H1 (cell line): ENCODE results near the gene KDM1A. TPM values are rescaled to one million over a fixed set of nuclear protein-coding genes. Genes with fewer than 3 reads are reported as not detected.

Source experiments
- CTCF ChIA-PET: fragments of 300-600 bp; sonication (Branson Sonifier 250); formaldehyde crosslinking; loops from one replicate; lab custom pipeline; 2021; ENCODE audit not compliant: partially characterized antibody; lab: Charles Lee
- POLR2A ChIA-PET: fragments of 300-600 bp; sonication (Branson Sonifier 250); formaldehyde crosslinking; loops from one replicate; lab custom pipeline; 2021; ENCODE audit warnings: inconsistent platforms; ENCODE audit not compliant: partially characterized antibody; lab: Charles Lee
- DNase-seq, 2 experiments: peaks; one replicate each; pipeline versions ENCODE4 v3.0.0 to v3.0.0-alpha.2; 2010 to 2022; ENCODE audit warnings: low spot score in 2 of 2, low read depth in 1 of 2, mixed read lengths in 1 of 2
- FAIRE-seq: peaks from 2 replicates; lab custom pipeline; 2011; peaks lifted over from hg19 to GRCh38; lab: Jason Lieb, UNC
- H2AFZ ChIP-seq: 2 replicates; pipeline ENCODE4 v1.8.1; 2012; ENCODE audit warnings: low read length, inconsistent platforms
- H2AK5ac ChIP-seq: 2 replicates; pipeline ENCODE4 v1.6.1; 2013; ENCODE audit warnings: low read depth, low read length
- H2BK120ac ChIP-seq: replicated peaks from 2 replicates; pipeline ENCODE3; 2013; ENCODE audit warnings: low read depth, low read length, inconsistent platforms
- H2BK12ac ChIP-seq: 2 replicates; pipeline ENCODE4 v1.6.1; 2013; ENCODE audit warnings: low read depth, low read length
- H2BK15ac ChIP-seq: 2 replicates; pipeline ENCODE4 v1.6.1; 2013; ENCODE audit warnings: low read length
- H2BK20ac ChIP-seq: 2 replicates; pipeline ENCODE4 v1.6.1; 2013; ENCODE audit warnings: low read length
- H2BK5ac ChIP-seq: 2 replicates; pipeline ENCODE4 v1.6.1; 2013; ENCODE audit warnings: low read depth, low read length
- H3K14ac ChIP-seq: 2 replicates; pipeline ENCODE4 v1.6.1; 2013; ENCODE audit warnings: inconsistent platforms; ENCODE audit not compliant: insufficient read length
- H3K18ac ChIP-seq: 2 replicates; pipeline ENCODE4 v1.6.1; 2013; ENCODE audit warnings: low read length; ENCODE audit errors: extremely low read depth
- H3K23ac ChIP-seq: 2 replicates; pipeline ENCODE4 v1.6.1; 2013; ENCODE audit warnings: inconsistent platforms; ENCODE audit not compliant: insufficient read length
- H3K23me2 ChIP-seq: 2 replicates; pipeline ENCODE4 v1.6.1; 2013; ENCODE audit warnings: low read depth, low read length
- H3K27ac ChIP-seq: 2 replicates; pipeline ENCODE4 v1.6.1; 2011; ENCODE audit warnings: low read depth, low read length, inconsistent platforms
- H3K27me3 ChIP-seq, 4 experiments: replicated peaks in 1 of 4; 1 replicate in 1 of 4; 2 replicates in 3 of 4; pipeline versions ENCODE4 v1.6.1 to v1.8.1; 2011 to 2013; ENCODE audit warnings: low read length in 3 of 4, mild to moderate bottlenecking in 3 of 4, inconsistent platforms in 2 of 4, mixed read lengths in 2 of 4, moderate library complexity in 1 of 4; ENCODE audit not compliant: control insufficient read depth in 3 of 4, insufficient read depth in 3 of 4; ENCODE audit errors: extremely low read depth in 1 of 4
- H3K36me3 ChIP-seq, 4 experiments: 2 replicates each; pipeline versions ENCODE4 v1.6.1 to v1.8.1; 2011 to 2013; ENCODE audit warnings: mild to moderate bottlenecking in 4 of 4, low read length in 3 of 4, moderate library complexity in 2 of 4, control low read depth in 1 of 4, inconsistent platforms in 1 of 4; ENCODE audit not compliant: insufficient read depth in 4 of 4, control insufficient read depth in 2 of 4
- H3K4ac ChIP-seq: replicated peaks from 2 replicates; pipeline ENCODE3; 2013; ENCODE audit warnings: low read length, low read depth, mixed read lengths, inconsistent platforms; ENCODE audit not compliant: insufficient read length
- H3K4me1 ChIP-seq, 4 experiments: replicated peaks in 1 of 4; 1 replicate in 1 of 4; 2 replicates in 3 of 4; pipeline versions ENCODE4 v1.6.1 to v1.8.1; 2011 to 2013; ENCODE audit warnings: low read length in 3 of 4, inconsistent platforms in 2 of 4, mixed read lengths in 1 of 4; ENCODE audit not compliant: insufficient read depth in 4 of 4, control insufficient read depth in 3 of 4
- H3K4me2 ChIP-seq, 2 experiments: 2 replicates each; pipeline versions ENCODE4 v1.6.1 to v1.8.1; 2011 to 2013; ENCODE audit warnings: low read depth in 2 of 2, low read length in 2 of 2, control low read depth in 1 of 2, inconsistent platforms in 1 of 2, mild to moderate bottlenecking in 1 of 2; ENCODE audit not compliant: insufficient read depth in 1 of 2
- H3K4me3 ChIP-seq, 4 experiments: fragments of 200-600, 300-600 bp in 1 of 4; sonication (generic), shearing (Covaris generic), sonication (Bioruptor Twin) in 1 of 4; 2 replicates each; pipeline versions ENCODE4 v1.5.1 to v1.8.1; 2011 to 2016; ENCODE audit warnings: low read length in 4 of 4, low read depth in 3 of 4, control low read depth in 2 of 4, inconsistent platforms in 2 of 4, mild to moderate bottlenecking in 2 of 4, mixed read lengths in 1 of 4, moderate library complexity in 1 of 4; ENCODE audit not compliant: insufficient read depth in 2 of 4; ENCODE audit errors: extremely low read depth in 1 of 4
- H3K56ac ChIP-seq: replicated peaks from 2 replicates; pipeline ENCODE3; 2013; ENCODE audit warnings: low read depth, mild to moderate bottlenecking, mixed read lengths, low read length, inconsistent platforms; ENCODE audit not compliant: insufficient read length
- H3K79me1 ChIP-seq: 2 replicates; pipeline ENCODE4 v1.6.1; 2013; ENCODE audit warnings: low read depth, low read length, control low read depth
- H3K79me2 ChIP-seq, 2 experiments: 2 replicates each; pipeline versions ENCODE4 v1.6.1 to v1.8.1; 2012 to 2013; ENCODE audit warnings: low read length in 2 of 2, mild to moderate bottlenecking in 2 of 2, inconsistent platforms in 1 of 2; ENCODE audit not compliant: insufficient read depth in 2 of 2, control insufficient read depth in 1 of 2
- H3K9ac ChIP-seq, 4 experiments: replicated peaks in 1 of 4; 1 replicate in 1 of 4; 2 replicates in 3 of 4; pipeline versions ENCODE4 v1.6.1 to v1.8.1; 2011 to 2013; ENCODE audit warnings: low read depth in 3 of 4, low read length in 3 of 4, control low read depth in 2 of 4, mild to moderate bottlenecking in 2 of 4, moderate library complexity in 2 of 4, inconsistent platforms in 1 of 4; ENCODE audit errors: extremely low read depth in 1 of 4
- H3K9me3 ChIP-seq, 2 experiments: 2 replicates each; pipeline versions ENCODE4 v1.6.1 to v1.8.1; 2012 to 2013; ENCODE audit warnings: mild to moderate bottlenecking in 2 of 2, moderate library complexity in 2 of 2, control low read depth in 1 of 2, inconsistent platforms in 1 of 2, low read depth in 1 of 2, low read length in 1 of 2, mixed read lengths in 1 of 2; ENCODE audit not compliant: insufficient read depth in 2 of 2
- H4K20me1 ChIP-seq, 2 experiments: replicated peaks in 1 of 2; 2 replicates each; pipeline versions ENCODE3 to v1.8.1; 2011 to 2013; ENCODE audit warnings: inconsistent platforms in 2 of 2, low read length in 2 of 2, mild to moderate bottlenecking in 1 of 2; ENCODE audit not compliant: insufficient read depth in 2 of 2, control insufficient read depth in 1 of 2
- H4K5ac ChIP-seq: 2 replicates; pipeline ENCODE4 v1.6.1; 2013; ENCODE audit warnings: low read length, low read depth, mixed read lengths, inconsistent platforms; ENCODE audit not compliant: insufficient read length
- H4K8ac ChIP-seq: 2 replicates; pipeline ENCODE4 v1.8.0; 2013; ENCODE audit warnings: mild to moderate bottlenecking, moderate library complexity, low read length, inconsistent platforms; ENCODE audit not compliant: insufficient read depth; ENCODE audit errors: extremely low read depth
- H4K91ac ChIP-seq: replicated peaks from 2 replicates; pipeline ENCODE3; 2013; ENCODE audit warnings: low read length, mixed read lengths, inconsistent platforms; ENCODE audit not compliant: insufficient read length
- ATF2 ChIP-seq: IDR thresholded peaks from 2 replicates; pipeline ENCODE4 v1.6.1; 2012; ENCODE audit warnings: low read length, inconsistent platforms
- WGBS, 2 experiments: shearing (Covaris generic) in 1 of 2; methylation state at CpG; one replicate each; pipeline versions ENCODE4 v1.1.6 to v1.1.7; 2013 to 2015; ENCODE audit warnings: low lambda C conversion rate in 2 of 2, mixed read lengths in 2 of 2, inconsistent platforms in 1 of 2, low coverage in 1 of 2, missing lambda C conversion rate in 1 of 2; ENCODE audit not compliant: insufficient replicate concordance in 2 of 2, insufficient coverage in 1 of 2, insufficient read length in 1 of 2; ENCODE audit errors: extremely low coverage in 1 of 2, missing lambda C conversion rate in 1 of 2; 5-methylcytosine and 5-hydroxymethylcytosine counted together
- polyA plus RNA-seq, 7 experiments: library from polyadenylated mRNA; depleted of rRNA in 3 of 7; stranded (reverse) in 5 of 7; unstranded in 2 of 7; fragments of >200 nt in 5 of 7; fragments of 200-250 nt in 2 of 7; gene quantifications; 1 replicate in 5 of 7; 2 replicates in 1 of 7; 4 replicates in 1 of 7; pipeline versions ENCODE4 v1.2.1 to v1.2.3, GENCODE V29; 2011 to 2013; ENCODE audit warnings: missing spikeins in 2 of 7, mixed read lengths in 2 of 7
- total RNA-seq: library from RNA; stranded (reverse); fragmentation: NEBNext Ultra II Directional; extraction: Animal tissue kit (Norgen Biotek cat#: 25700); gene quantifications from 2 replicates; pipeline ENCODE4 v1.2.1, GENCODE V29; 2021

KDM1A gene
- total and polyA plus RNA-seq, 2 of the 8 experiments (the other 6 are each of a cell fraction or from before 2014, with no cell fraction given) = 216 to 275 TPM

GRCh38 chr1:23029337-23029736 is 10.1 kb downstream of the KDM1A start:
- H2BK120ac ChIP-seq = no peak overlapping the region
- H3K9ac ChIP-seq = no peak overlapping the region
- WGBS, 2 experiments = 91% methylated on average over 4 of the region's 4 CpGs; no CpG with 5 or more reads in 1 of the 2 experiments
- H2BK20ac ChIP-seq = no peak overlapping the region
- H2AFZ ChIP-seq = no peak overlapping the region
- no peak overlapping the region for H2BK15ac ChIP-seq
- H3K4me3 ChIP-seq = no peak overlapping the region
- H3K36me3 ChIP-seq = peaks cover 0 to 9% (median 0%) of the 10 kb centered on the region in 4 experiments; a peak in 1 of 8 replicates
- no peak overlapping the region for H4K91ac ChIP-seq
- peaks cover 14 to 37% of the 10 kb centered on the region in 2 experiments for H4K20me1 ChIP-seq
- TF ChIP-seq ATF2 = no peak
- H2AK5ac ChIP-seq = no peak overlapping the region
- H4K5ac ChIP-seq = no peak overlapping the region
- peaks cover 51 to 100% of the 10 kb centered on the region in 2 experiments for H3K79me2 ChIP-seq
- no peaks in the 10 kb centered on the region for H3K9me3 ChIP-seq
- no peak overlapping the region for H3K4me2 ChIP-seq
- H3K23me2 ChIP-seq = no peaks in the 10 kb centered on the region
- no peak overlapping the region for H3K23ac ChIP-seq
- no peak overlapping the region for H3K18ac ChIP-seq
- ChIA-PET CTCF (no interaction called here), POLR2A (interaction anchor here (1.0 kb wide), 1 partner anchor 9 kb away, joined by 4 read pairs; no protein-coding TSS in a partner anchor)
- H4K8ac ChIP-seq = no peak overlapping the region
- no peak overlapping the region for H3K56ac ChIP-seq
- DNase-seq (no peak), FAIRE-seq (no peak)
- peaks cover 0 to 5% (median 0%) of the 10 kb centered on the region in 4 experiments; a peak in 1 of 7 replicates for H3K4me1 ChIP-seq
- no peak overlapping the region for H3K4ac ChIP-seq
- H3K27ac ChIP-seq = no peak overlapping the region
- H2BK12ac ChIP-seq = no peak overlapping the region
- no peaks in the 10 kb centered on the region for H3K27me3 ChIP-seq
- H3K14ac ChIP-seq = no peak overlapping the region
- H2BK5ac ChIP-seq = no peak overlapping the region
- peaks cover 2% of the 10 kb centered on the region; the same call in 1 of the 2 replicates for H3K79me1 ChIP-seq
